Heart left ventricle (tissue), 16 donors: ENCODE results near the gene LBHD1. TPM values are rescaled to one million over a fixed set of nuclear protein-coding genes. Genes with fewer than 3 reads are reported as not detected.

Source experiments
- ATAC-seq, 4 donors: fragments of 200-7000 bp; cut with Tn5 transposase; one replicate each; pipeline ENCODE4 v1.9.1; 2020 to 2022; ENCODE audit warnings: moderate library complexity in 4 of 4, mild to moderate bottlenecking in 3 of 4, moderate number of reproducible peaks in 1 of 4
- DNase-seq, 5 donors: peaks; one replicate each; pipeline ENCODE4 v3.0.0-alpha.2; 2020
- H3K27ac ChIP-seq, 12 donors: fragments of 200-600 bp; sonication (generic) in 4 of 12; one replicate each; pipeline versions ENCODE4 v1.5.0 to v1.8.0; 2016 to 2022; ENCODE audit warnings: mild to moderate bottlenecking in 2 of 12
- H3K27me3 ChIP-seq, 9 donors: fragments of 200-600 bp; sonication (generic) in 2 of 9; one replicate each; pipeline versions ENCODE4 v1.5.1 to v1.8.0; 2016 to 2022; ENCODE audit warnings: mild to moderate bottlenecking in 3 of 9
- H3K36me3 ChIP-seq, 9 donors: fragments of 200-600 bp; sonication (generic) in 2 of 9; one replicate each; pipeline versions ENCODE4 v1.5.0 to v1.8.0; 2018 to 2022; ENCODE audit warnings: mild to moderate bottlenecking in 2 of 9
- H3K4me1 ChIP-seq, 12 donors: fragments of 200-600 bp; sonication (generic) in 4 of 12; one replicate each; pipeline versions ENCODE4 v1.5.0 to v1.8.0; 2016 to 2022; ENCODE audit warnings: mild to moderate bottlenecking in 3 of 12
- H3K4me3 ChIP-seq, 12 donors: fragments of 200-600 bp; sonication (generic) in 4 of 12; one replicate each; pipeline versions ENCODE4 v1.5.0 to v1.8.0; 2017 to 2022; ENCODE audit warnings: mild to moderate bottlenecking in 9 of 12, moderate library complexity in 4 of 12
- H3K9me3 ChIP-seq, 12 donors: fragments of 200-600 bp; sonication (generic) in 4 of 12; one replicate each; pipeline versions ENCODE4 v1.5.0 to v1.8.0; 2016 to 2022; ENCODE audit warnings: mild to moderate bottlenecking in 1 of 12
- POLR2A ChIP-seq, 2 donors: fragments of 450-650 bp; IDR thresholded peaks; one replicate each; pipeline ENCODE4 v1.6.1; 2017; ENCODE audit warnings: antibody characterized with exemption in 2 of 2, mild to moderate bottlenecking in 2 of 2, moderate library complexity in 2 of 2
- WGBS, 4 donors: extraction: QIAGEN DNeasy Blood & Tissue Kit in 2 of 4; methylation state at CpG; one replicate each; pipeline versions ENCODE4 v1.1.5 to v1.1.7; 2013 to 2018; 5-methylcytosine and 5-hydroxymethylcytosine counted together
- intact Hi-C, 10 donors: fragments of 100-400 bp; cut with DNase I; formaldehyde crosslinking; loops; one replicate each; pipeline versions ENCODE4 v1.11.1 to v1.14.2; 2022
- polyA plus RNA-seq, 2 donors: library from polyadenylated mRNA; stranded (reverse); fragments of 200-250 nt; gene quantifications; one replicate each; pipeline ENCODE4 v1.2.3, GENCODE V29; 2013
- total RNA-seq, 9 donors: library from RNA; depleted of rRNA in 2 of 9; stranded (reverse); fragments of >200 nt in 2 of 9; fragmentation: NEBNext Ultra II Directional in 3 of 9; extraction: Animal tissue kit (Norgen Biotek cat#: 25700) in 3 of 9; gene quantifications; one replicate each; pipeline versions ENCODE4 v1.1.0 to v1.2.4, GENCODE V29; 2016 to 2023
- TF ChIP-seq, protein P1 (sequence below), 12 donors: fragments of 200-600 bp; sonication (generic) in 4 of 12; IDR thresholded peaks; one replicate each; pipeline versions ENCODE4 v1.5.0 to v1.8.0; 2018 to 2022; ENCODE audit warnings: antibody characterized with exemption in 12 of 12, mild to moderate bottlenecking in 5 of 12
- donor health status: ischemic (EF 13 %, LVEDD 7.1; RV severe dilation, severe dysfunction).
- donor health status: healthy with polysubstance abuse.
- donor health status: DM: no; HTN: yes; CAD: no.
- donor health status: DM: no; HTN: no; CAD: no.
- donor health status: ischemic (EF 25% LVEDD 6.9; RV normal size, moderate dysfunction).
- donor health status: ischemic (EF 25% LVEDD 5.7; RV mildly dilated, moderate dysfunction).
- donor health status: healthy.
- donor health status: DM: yes; HTN: yes; CAD: no.
- donor health status: ischemic (EF 35%, LVEDD 5.7; RV mildly dilated, moderate dysfunction).
- donor health status: nonischemic (EF 11% LVEDD 7.7; RV severe dilation, severe dysfunction).
- donor health status: DM: yes; HTN: yes; CAD: no.
- donor health status: PGD.
- donor health status: ischemic (EF 29% LVEDD 5.4; RV normal size, mild dysfunction).
- donor health status: nonischemic (EF 23%, LVEDD 6.1; RV moderate dilation, normal function).

The LBHD1 gene
- total and polyA plus RNA-seq, 11 donors: 1.4 to 6.3 (median 2.4) TPM

DNA sequence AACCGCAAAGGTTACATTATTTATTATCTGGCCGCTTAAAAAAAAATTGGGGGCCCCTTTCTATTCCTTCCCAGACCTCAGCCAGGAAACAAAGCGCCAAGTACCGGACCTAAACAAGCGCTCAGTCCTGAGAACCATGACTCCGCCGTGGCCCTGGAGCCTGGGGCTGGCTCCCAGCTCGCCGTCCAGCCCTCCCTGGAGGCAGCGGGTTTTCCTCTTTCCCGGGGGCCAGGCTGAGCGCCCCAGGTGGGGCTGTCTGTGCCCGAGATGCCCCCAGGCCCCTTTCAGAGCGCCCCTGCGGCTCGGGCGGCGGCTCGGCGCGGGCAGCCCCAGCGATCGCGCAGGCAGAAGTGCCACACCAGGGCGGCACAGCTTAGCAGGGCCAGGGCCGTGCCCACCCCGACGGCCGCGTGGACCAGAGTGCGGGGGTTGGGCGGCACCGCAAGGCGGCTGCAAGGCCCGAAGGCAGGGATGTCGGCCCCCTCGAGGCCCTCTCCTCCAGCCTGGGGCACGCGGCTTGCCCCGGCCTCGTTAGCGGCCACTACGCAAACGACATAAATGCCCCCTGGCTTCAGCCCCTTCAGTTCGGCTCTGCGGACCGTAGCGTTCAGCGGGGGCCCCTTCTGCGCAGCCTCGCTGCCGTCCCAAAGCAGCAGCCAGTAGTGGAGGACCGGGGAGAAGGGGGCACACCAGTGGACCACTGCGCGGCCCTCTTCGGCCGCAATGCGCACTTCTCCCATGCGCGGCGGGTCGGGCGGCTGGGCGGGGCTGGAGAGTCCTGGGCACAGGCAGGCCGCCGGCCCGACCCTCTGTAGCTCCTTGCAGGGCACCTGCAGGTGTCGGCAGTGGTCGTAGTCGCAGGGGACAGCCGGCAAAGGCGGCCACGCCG, 15.7 kb upstream of the LBHD1 start:
- intact Hi-C loops: no loop called here
- H3K9me3 ChIP-seq: no peaks in the 10 kb centered on the region
- peak overlapping the region in 7 of 12 donors; percentile 29 to 76 (median 69) for H3K27ac ChIP-seq
- H3K36me3 ChIP-seq: peaks cover 0 to 31% (median 26%) of the 10 kb centered on the region in 9 donors
- DNase-seq (peak in 2 of 5 donors; percentile 51 to 67), ATAC-seq (peak in 2 of 4 donors; percentile 36 to 38)
- no peak for TF ChIP-seq POLR2A (IDR thresholded peaks at IDR 0.05)
- TF ChIP-seq, protein P1, sequence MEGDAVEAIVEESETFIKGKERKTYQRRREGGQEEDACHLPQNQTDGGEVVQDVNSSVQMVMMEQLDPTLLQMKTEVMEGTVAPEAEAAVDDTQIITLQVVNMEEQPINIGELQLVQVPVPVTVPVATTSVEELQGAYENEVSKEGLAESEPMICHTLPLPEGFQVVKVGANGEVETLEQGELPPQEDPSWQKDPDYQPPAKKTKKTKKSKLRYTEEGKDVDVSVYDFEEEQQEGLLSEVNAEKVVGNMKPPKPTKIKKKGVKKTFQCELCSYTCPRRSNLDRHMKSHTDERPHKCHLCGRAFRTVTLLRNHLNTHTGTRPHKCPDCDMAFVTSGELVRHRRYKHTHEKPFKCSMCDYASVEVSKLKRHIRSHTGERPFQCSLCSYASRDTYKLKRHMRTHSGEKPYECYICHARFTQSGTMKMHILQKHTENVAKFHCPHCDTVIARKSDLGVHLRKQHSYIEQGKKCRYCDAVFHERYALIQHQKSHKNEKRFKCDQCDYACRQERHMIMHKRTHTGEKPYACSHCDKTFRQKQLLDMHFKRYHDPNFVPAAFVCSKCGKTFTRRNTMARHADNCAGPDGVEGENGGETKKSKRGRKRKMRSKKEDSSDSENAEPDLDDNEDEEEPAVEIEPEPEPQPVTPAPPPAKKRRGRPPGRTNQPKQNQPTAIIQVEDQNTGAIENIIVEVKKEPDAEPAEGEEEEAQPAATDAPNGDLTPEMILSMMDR (IDR thresholded peaks at IDR 0.05): no peak
- peaks cover 0 to 26% (median 9%) of the 10 kb centered on the region in 12 donors for H3K4me1 ChIP-seq
- WGBS, 4 donors: 41 to 50% (median 45%) methylated on average over 28 to 74 of the region's 74 CpGs
- peak overlapping the region in 11 of 12 donors; percentile 4 to 55 (median 41) for H3K4me3 ChIP-seq
- peaks cover 0 to 7% (median 0%) of the 10 kb centered on the region in 9 donors for H3K27me3 ChIP-seq

DNA sequence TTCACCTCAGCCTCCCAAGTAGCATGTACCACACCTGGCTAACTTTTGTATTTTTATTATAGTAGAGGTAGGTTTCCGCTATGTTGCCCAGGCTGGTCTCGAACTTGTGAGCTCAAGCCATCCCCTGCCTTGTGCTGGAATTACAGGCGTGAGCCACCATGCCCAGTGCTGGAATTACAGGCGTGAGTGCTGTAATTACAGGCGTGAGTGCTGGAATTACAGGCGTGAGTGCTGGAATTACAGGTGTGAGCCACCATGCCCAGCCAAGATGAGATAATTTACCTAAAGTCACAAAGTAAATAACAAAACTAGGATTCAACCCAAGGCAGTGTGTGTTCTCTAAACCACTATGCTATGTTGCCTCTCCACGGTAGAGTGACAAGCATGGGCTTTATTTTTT, 10.5 kb upstream of the LBHD1 start:
- WGBS, 4 donors: 91 to 95% (median 94%) methylated on average over 7 of the region's 7 CpGs
- Histone ChIP-seq H3K27me3 (peaks cover 0 to under 1% (median 0%) of the 10 kb centered on the region in 9 donors), H3K27ac (no peak overlapping the region), H3K36me3 (peaks cover 0 to 7% (median 5%) of the 10 kb centered on the region in 9 donors), H3K9me3 (no peaks in the 10 kb centered on the region), H3K4me3 (no peak overlapping the region), H3K4me1 (peaks cover 5 to 32% (median 20%) of the 10 kb centered on the region in 12 donors)
- intact Hi-C loops: loop anchor here in 1 of 10 donors (2.0 kb wide), 1 partner anchor 22 kb away; no protein-coding TSS in a partner anchor
- DNase-seq: no peak
- ATAC-seq: no peak
- TF ChIP-seq POLR2A (IDR thresholded peaks at IDR 0.05): no peak
- TF ChIP-seq, protein P1 (IDR thresholded peaks at IDR 0.05): no peak

DNA sequence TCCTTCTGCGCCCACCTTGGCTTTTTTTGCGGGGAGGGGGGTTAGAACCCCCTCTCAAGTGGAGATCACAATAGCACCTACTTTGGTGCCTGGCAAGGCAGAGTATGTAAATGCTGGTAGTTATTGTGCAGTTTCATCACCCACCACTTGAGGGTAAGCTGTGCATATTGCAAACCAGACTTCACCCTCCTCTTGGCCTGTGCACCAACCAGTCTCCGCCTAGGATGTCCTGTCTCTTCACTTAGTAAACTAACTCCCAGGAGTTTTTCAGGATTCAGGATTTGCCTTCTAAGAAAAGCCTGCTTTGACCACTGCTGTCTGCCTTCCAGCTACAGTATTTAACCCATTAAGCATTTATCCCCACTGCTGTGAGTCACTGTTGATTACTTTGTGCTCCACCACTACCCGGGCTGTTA, 8.8 kb upstream of the LBHD1 start:
- Histone ChIP-seq H3K27ac (peak overlapping the region in 7 of 12 donors; percentile 3 to 55 (median 24)), H3K4me3 (no peak overlapping the region), H3K9me3 (no peaks in the 10 kb centered on the region), H3K27me3 (no peaks in the 10 kb centered on the region), H3K36me3 (peaks cover 0 to 24% (median 20%) of the 10 kb centered on the region in 9 donors), H3K4me1 (peaks cover 6 to 45% (median 21%) of the 10 kb centered on the region in 12 donors)
- no peak for TF ChIP-seq POLR2A (IDR thresholded peaks at IDR 0.05)
- TF ChIP-seq, protein P1 (IDR thresholded peaks at IDR 0.05): peak; percentile 38 to 70 (median 55)
- intact Hi-C loops: loop anchor here in 1 of 10 donors (2.0 kb wide), 1 partner anchor 14 kb away; no protein-coding TSS in a partner anchor
- DNase-seq (peak in 4 of 5 donors; percentile 40 to 57 (median 52)), ATAC-seq (peak; percentile 61 to 80 (median 72))
- 30 to 48% (median 42%) methylated on average over 4 of the region's 4 CpGs for WGBS, 4 donors
